Thoracic aorta endothelial cell (primary cell): ENCODE data around the gene INSIG1. TPM values are rescaled to one million over a fixed set of nuclear protein-coding genes. Genes with fewer than 3 reads are reported as not detected.

ENCODE experiments used
- total RNA-seq: library from RNA; depleted of rRNA; stranded (reverse); fragments of >200 nt; gene quantifications from 2 replicates; pipeline ENCODE4 v1.2.3, GENCODE V29; 2012

Gene INSIG1
- 118 and 226 TPM in 2 replicates for total RNA-seq

DNA sequence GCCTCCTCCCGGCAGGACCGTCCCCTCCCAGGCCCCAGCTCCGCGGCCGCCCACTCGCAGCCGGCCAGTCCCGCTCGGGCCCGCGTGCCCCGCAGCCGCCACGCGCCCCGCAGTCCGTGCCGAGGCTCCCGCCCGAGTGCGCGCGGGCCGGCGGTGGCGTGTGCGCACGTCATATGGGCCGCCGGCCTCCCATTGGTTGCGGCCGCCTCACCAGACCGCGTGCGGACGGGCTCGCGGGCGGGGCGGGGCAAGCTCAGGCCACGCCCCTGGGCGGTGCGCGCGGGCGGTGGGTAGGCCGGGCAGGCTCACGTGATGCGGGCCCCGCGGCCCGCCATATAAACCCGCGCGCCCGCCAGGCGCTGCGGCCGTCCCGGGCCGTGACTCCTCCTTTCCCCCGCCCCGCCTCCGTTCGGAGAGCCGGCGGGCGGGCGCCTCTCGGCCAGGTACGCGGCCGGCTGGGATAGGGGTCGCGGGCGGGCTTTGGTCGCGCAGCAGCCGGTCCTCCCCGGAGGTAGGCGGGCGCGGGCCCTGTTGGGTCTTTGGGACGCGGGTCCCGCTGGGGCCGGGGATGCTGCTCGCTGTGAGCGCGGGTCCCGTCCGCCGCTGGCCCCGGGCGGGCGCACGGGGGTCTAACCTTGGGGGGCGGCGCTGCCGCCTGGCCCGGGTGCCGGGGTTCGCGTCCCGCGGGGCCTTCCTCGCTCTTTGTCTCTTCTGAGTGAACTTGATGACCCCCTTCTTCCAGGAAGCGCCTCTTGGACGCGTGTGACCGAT is at the start of gene INSIG1:
Gene INSIG1, plus strand, starts transcription at position 362 of the 771 bp plus-strand sequence. Its CDS starts 408 bp downstream, at position 770.

Other genes starting within 250 kb of the INSIG1 start
- gene HTR5A, start 227.6 kb upstream of the INSIG1 start, total RNA-seq, result not detected in 2 replicates
- not detected in 2 replicates for gene EN2, start 160.3 kb downstream of the INSIG1 start, total RNA-seq
- gene CNPY1, start 248.7 kb downstream of the INSIG1 start, total RNA-seq, result not detected in 2 replicates